Colonic mucosa (tissue), 4 donors: ENCODE data around the gene RPS24. TPM values are rescaled to one million over a fixed set of nuclear protein-coding genes. Genes with fewer than 3 reads are reported as not detected.

Source experiments
- DNase-seq: peaks from one replicate; pipeline ENCODE4 v3.0.0-alpha.2; 2020
- H3K27ac ChIP-seq: fragments of 200-600 bp; one replicate; pipeline ENCODE4 v1.8.0; 2021
- H3K27me3 ChIP-seq: fragments of 200-600 bp; one replicate; pipeline ENCODE4 v1.8.0; 2021
- H3K36me3 ChIP-seq: fragments of 200-600 bp; one replicate; pipeline ENCODE4 v1.8.0; 2021
- H3K4me1 ChIP-seq: fragments of 200-600 bp; one replicate; pipeline ENCODE4 v1.8.0; 2021; ENCODE audit warnings: mild to moderate bottlenecking
- H3K4me3 ChIP-seq: fragments of 200-600 bp; one replicate; pipeline ENCODE4 v1.8.0; 2021
- H3K9ac ChIP-seq, 2 donors: one replicate each; pipeline ENCODE4 v1.7.0; 2013; ENCODE audit warnings: control low read depth in 2 of 2, low read depth in 2 of 2, low read length in 2 of 2
- H3K9me3 ChIP-seq: fragments of 200-600 bp; one replicate; pipeline ENCODE4 v1.8.0; 2021
- intact Hi-C: fragments of 100-400 bp; cut with DNase I; formaldehyde crosslinking; loops from one replicate; pipeline ENCODE4 v1.14.1; 2022
- total RNA-seq, 2 donors: library from RNA; stranded (reverse); fragmentation: NEBNext Ultra II Directional in 1 of 2; extraction: Animal tissue kit (Norgen Biotek cat#: 25700) in 1 of 2; gene quantifications; one replicate each; pipeline ENCODE4 v1.2.1, GENCODE V29; 2021
- TF ChIP-seq, protein P1 (sequence below): fragments of 200-600 bp; IDR thresholded peaks from one replicate; pipeline ENCODE4 v1.8.0; 2022; ENCODE audit warnings: antibody characterized with exemption, mild to moderate bottlenecking
- donor health status: healthy.
- donor health status: DM: no; HTN: no; CAD: no.
- donor health status: DM: no; HTN: no; CAD: no.

The RPS24 gene
- total RNA-seq, 2 donors from 2014 or later, result 1,326 to 1,370 TPM

GRCh38 chr10:78019264-78019663 lies 14.4 kb upstream of the RPS24 start:
- Histone ChIP-seq H3K9me3 (no peaks in the 10 kb centered on the region), H3K27me3 (no peaks in the 10 kb centered on the region), H3K36me3 (peaks cover 25% of the 10 kb centered on the region), H3K27ac (no peak overlapping the region), H3K4me1 (no peaks in the 10 kb centered on the region), H3K9ac (no peak overlapping the region), H3K4me3 (no peak overlapping the region)
- DNase-seq, result no peak
- TF ChIP-seq, protein P1, sequence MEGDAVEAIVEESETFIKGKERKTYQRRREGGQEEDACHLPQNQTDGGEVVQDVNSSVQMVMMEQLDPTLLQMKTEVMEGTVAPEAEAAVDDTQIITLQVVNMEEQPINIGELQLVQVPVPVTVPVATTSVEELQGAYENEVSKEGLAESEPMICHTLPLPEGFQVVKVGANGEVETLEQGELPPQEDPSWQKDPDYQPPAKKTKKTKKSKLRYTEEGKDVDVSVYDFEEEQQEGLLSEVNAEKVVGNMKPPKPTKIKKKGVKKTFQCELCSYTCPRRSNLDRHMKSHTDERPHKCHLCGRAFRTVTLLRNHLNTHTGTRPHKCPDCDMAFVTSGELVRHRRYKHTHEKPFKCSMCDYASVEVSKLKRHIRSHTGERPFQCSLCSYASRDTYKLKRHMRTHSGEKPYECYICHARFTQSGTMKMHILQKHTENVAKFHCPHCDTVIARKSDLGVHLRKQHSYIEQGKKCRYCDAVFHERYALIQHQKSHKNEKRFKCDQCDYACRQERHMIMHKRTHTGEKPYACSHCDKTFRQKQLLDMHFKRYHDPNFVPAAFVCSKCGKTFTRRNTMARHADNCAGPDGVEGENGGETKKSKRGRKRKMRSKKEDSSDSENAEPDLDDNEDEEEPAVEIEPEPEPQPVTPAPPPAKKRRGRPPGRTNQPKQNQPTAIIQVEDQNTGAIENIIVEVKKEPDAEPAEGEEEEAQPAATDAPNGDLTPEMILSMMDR, result no peak
- intact Hi-C loops, result no loop called here

- H3K9ac ChIP-seq, result no peak overlapping the region
- peaks cover 25% of the 10 kb centered on the region for H3K36me3 ChIP-seq
- TF ChIP-seq, protein P1, result no peak
- no peaks in the 10 kb centered on the region for H3K4me1 ChIP-seq
- intact Hi-C loops, result loop anchor here (10.0 kb wide), 1 partner anchor 96 kb away; the partner anchor contains the start of gene DLG5
- H3K27me3 ChIP-seq, result no peaks in the 10 kb centered on the region
- no peak overlapping the region for H3K27ac ChIP-seq
- no peaks in the 10 kb centered on the region for H3K9me3 ChIP-seq
- no peak for DNase-seq
- H3K4me3 ChIP-seq, result no peak overlapping the region
Observed at GRCh38 chr10:78021201-78021600, 12.5 kb upstream of the RPS24 start.

GRCh38 chr10:78023741-78024140 lies 9.9 kb upstream of the RPS24 start:
- intact Hi-C loops, result loop anchor here (10.0 kb wide), 1 partner anchor 99 kb away; the partner anchor contains the start of gene DLG5
- H3K4me3 ChIP-seq, result no peak overlapping the region
- TF ChIP-seq, protein P1, result no peak
- no peaks in the 10 kb centered on the region for H3K27me3 ChIP-seq
- H3K9me3 ChIP-seq, result no peaks in the 10 kb centered on the region
- H3K27ac ChIP-seq, result no peak overlapping the region
- no peak overlapping the region for H3K9ac ChIP-seq
- peaks cover 10% of the 10 kb centered on the region for H3K4me1 ChIP-seq
- DNase-seq, result no peak
- peaks cover 14% of the 10 kb centered on the region for H3K36me3 ChIP-seq

DNA sequence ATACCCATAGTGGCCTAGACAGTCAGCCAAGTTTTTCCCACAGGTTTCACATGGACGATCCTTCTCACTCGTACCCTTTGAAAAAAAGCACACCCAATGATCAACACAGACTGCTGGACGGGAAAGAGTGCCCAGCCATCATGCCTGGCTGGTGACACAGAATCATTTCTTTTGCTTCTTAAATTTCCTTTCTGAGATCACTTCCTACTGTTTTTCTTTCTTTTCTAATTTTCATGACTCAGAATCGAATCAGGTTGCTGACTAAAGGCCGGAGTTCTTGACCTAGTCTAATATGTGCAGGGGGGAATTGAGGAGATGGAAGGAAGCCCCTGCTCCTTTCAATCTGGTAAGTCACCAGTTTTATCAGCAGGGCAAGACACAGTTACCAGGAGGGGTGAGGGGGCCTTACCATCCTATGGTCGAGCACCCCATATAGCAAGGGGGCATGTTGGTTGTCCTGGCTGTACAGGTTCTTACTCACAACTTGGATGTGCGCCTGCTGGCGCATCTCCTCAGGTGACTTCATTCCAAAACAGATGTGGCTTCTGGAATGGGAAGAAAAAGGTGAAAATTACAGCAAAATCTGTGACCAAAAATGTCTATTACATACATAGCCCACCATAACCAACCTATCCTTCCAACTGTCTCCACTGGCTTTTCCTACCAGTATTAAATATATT lies 7.8 kb upstream of the RPS24 start:
- no peak for DNase-seq

GRCh38 chr10:78028438-78029268 lies 5.0 kb upstream of the RPS24 start:
- Histone ChIP-seq H3K27me3 (no peaks in the 10 kb centered on the region), H3K9ac (peak overlapping the region; percentile 74 to 85), H3K4me3 (peak overlapping the region; percentile 98), H3K27ac (peak overlapping the region; percentile 82), H3K9me3 (no peaks in the 10 kb centered on the region), H3K36me3 (no peaks in the 10 kb centered on the region), H3K4me1 (peaks cover 10% of the 10 kb centered on the region)
- intact Hi-C loops, result loop anchor here (5.0 to 10.0 kb wide), 2 partner anchors 104 to 181 kb away; partner anchors contain the start of gene DLG5
- TF ChIP-seq, protein P1, result no peak
- DNase-seq, result no peak

More for the DNA sequence above, 7.8 kb upstream of the RPS24 start:
- Histone ChIP-seq H3K27me3 (no peaks in the 10 kb centered on the region), H3K27ac (no peak overlapping the region), H3K4me3 (no peak overlapping the region), H3K9ac (no peak overlapping the region), H3K4me1 (peaks cover 10% of the 10 kb centered on the region), H3K9me3 (no peaks in the 10 kb centered on the region), H3K36me3 (peaks cover 14% of the 10 kb centered on the region)
- intact Hi-C loops, result loop anchor here (5.0 to 10.0 kb wide), 2 partner anchors 101 to 179 kb away; partner anchors contain the start of gene DLG5
- TF ChIP-seq, protein P1, result no peak
